Kidney epithelial cell (primary cell): ENCODE measurements around the gene CRHR2. TPM values are rescaled to one million over a fixed set of nuclear protein-coding genes. Genes with fewer than 3 reads are reported as not detected.

Experiments
- DNase-seq: peaks from one replicate; pipeline ENCODE4 v3.0.0-alpha.2; 2010; ENCODE audit warnings: low read depth
- H3K27me3 ChIP-seq: 2 replicates; pipeline ENCODE4 v1.6.0; 2011; ENCODE audit warnings: low read length; ENCODE audit not compliant: control insufficient read depth, insufficient read depth
- H3K36me3 ChIP-seq: 2 replicates; pipeline ENCODE4 v1.5.1; 2011; ENCODE audit warnings: low read length; ENCODE audit not compliant: control insufficient read depth, insufficient read depth
- H3K4me3 ChIP-seq: 2 replicates; pipeline ENCODE4 v1.5.1; 2011; ENCODE audit warnings: low read depth, mild to moderate bottlenecking, control low read depth, low read length
- CTCF ChIP-seq: IDR thresholded peaks from 2 replicates; pipeline ENCODE4 v1.5.1; 2011; ENCODE audit warnings: mild to moderate bottlenecking, moderate library complexity, low read length, control low read depth, inconsistent platforms; ENCODE audit not compliant: insufficient read depth, poor library complexity, severe bottlenecking
- total RNA-seq: library from RNA; depleted of rRNA; stranded (reverse); fragments of >200 nt; gene quantifications from 2 replicates; pipeline ENCODE4 v1.2.3, GENCODE V29; 2015

The CRHR2 gene
- total RNA-seq, 1 donor from 2014 or later = not detected

- no peak for TF ChIP-seq CTCF
- Histone ChIP-seq H3K4me3 (no peak overlapping the region), H3K27me3 (no peaks in the 10 kb centered on the region), H3K36me3 (no peaks in the 10 kb centered on the region)
- no peak for DNase-seq
Measured at GRCh38 chr7:30655096-30655970, 26.9 kb downstream of the CRHR2 start.

GRCh38 chr7:30654296-30655090 lies 27.8 kb downstream of the CRHR2 start:
- no peaks in the 10 kb centered on the region for H3K36me3 ChIP-seq
- DNase-seq = no peak
- TF ChIP-seq CTCF = no peak
- no peaks in the 10 kb centered on the region for H3K27me3 ChIP-seq
- no peak overlapping the region for H3K4me3 ChIP-seq

- DNase-seq = no peak
- Histone ChIP-seq H3K4me3 (no peak overlapping the region), H3K27me3 (no peaks in the 10 kb centered on the region), H3K36me3 (no peaks in the 10 kb centered on the region)
- TF ChIP-seq CTCF = no peak
Measured at GRCh38 chr7:30652698-30653641, 29.3 kb downstream of the CRHR2 start.

GRCh38 chr7:30652132-30652531 lies 30.1 kb downstream of the CRHR2 start:
- TF ChIP-seq CTCF = no peak
- Histone ChIP-seq H3K36me3 (no peaks in the 10 kb centered on the region), H3K4me3 (no peak overlapping the region), H3K27me3 (no peaks in the 10 kb centered on the region)
- DNase-seq = no peak

GRCh38 chr7:30650421-30650808 lies 31.8 kb downstream of the CRHR2 start:
- TF ChIP-seq CTCF = no peak
- Histone ChIP-seq H3K27me3 (no peaks in the 10 kb centered on the region), H3K4me3 (no peak overlapping the region), H3K36me3 (no peaks in the 10 kb centered on the region)
- DNase-seq = no peak
